Measurements from ENCODE around the gene CEACAM19. TPM values are rescaled to one million over a fixed set of nuclear protein-coding genes. Genes with fewer than 3 reads are reported as not detected.

Gene CEACAM19
- total and polyA plus RNA-seq, 9 donors, result 2.2 to 10.0 (median 5.4) TPM

DNA sequence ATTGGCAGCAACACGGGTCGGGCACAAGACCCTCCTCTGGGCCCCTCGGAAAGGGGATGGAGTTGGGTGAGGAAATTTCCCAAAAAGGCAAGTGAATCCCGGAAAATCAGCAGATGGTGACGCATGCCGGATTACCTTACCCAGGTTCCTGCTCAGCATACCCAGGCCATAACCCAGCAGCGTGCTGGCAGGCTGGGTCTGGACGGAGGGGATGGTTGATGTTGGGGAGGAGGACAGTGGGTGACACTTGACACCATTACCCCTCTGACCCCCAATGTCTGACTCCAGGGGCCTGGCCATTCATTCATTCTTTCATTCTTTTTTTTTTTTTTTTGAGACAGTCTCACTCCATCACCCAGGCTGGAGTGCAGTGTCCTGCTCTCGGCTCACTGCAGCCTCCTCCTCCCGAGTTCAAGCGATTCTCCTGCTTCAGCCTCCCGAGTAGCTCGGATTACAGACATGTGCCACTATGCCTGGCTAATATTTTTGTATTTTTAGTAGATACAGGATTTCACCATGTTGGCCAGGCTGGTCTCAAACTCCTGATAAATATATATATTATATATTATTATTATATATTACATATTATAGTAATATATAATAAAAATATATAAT lies 26.8 kb upstream of the CEACAM19 start:
- 6 to 7% (median 7%) methylated on average over 13 of the region's 13 CpGs for WGBS, 3 donors
- intact Hi-C loops (cut with DNase I), result no loop called here
- H3K27ac ChIP-seq, result peak overlapping the region; percentile 77 to 84
- no peaks in the 10 kb centered on the region for H3K27me3 ChIP-seq
- no peak for TF ChIP-seq CTCF (IDR thresholded peaks at IDR 0.05)
- no peak for TF ChIP-seq POLR2A (IDR thresholded peaks at IDR 0.05)
- TF ChIP-seq EP300 (IDR thresholded peaks at IDR 0.05), result peak; percentile 39
- peaks cover 5% of the 10 kb centered on the region for H3K4me1 ChIP-seq (ENCODE audit: insufficient read depth)
- DNase-seq, result peak in 1 of 5 donors; percentile 29
- H3K4me3 ChIP-seq, result peak overlapping the region; percentile 93
- H3K9me3 ChIP-seq, result no peaks in the 10 kb centered on the region
- no peaks in the 10 kb centered on the region for H3K36me3 ChIP-seq

GRCh38 chr19:44645407-44646048 lies 25.8 kb upstream of the CEACAM19 start:
- H3K4me1 ChIP-seq (ENCODE audit: insufficient read depth), result peaks cover 5% of the 10 kb centered on the region
- TF ChIP-seq EP300 (IDR thresholded peaks at IDR 0.05) (no peak), POLR2A (IDR thresholded peaks at IDR 0.05) (no peak), CTCF (IDR thresholded peaks at IDR 0.05) (no peak)
- no peaks in the 10 kb centered on the region for H3K9me3 ChIP-seq
- 83 to 86% (median 86%) methylated on average over 8 of the region's 8 CpGs for WGBS, 3 donors
- intact Hi-C loops (cut with DNase I), result no loop called here
- no peak overlapping the region for H3K27ac ChIP-seq
- H3K4me3 ChIP-seq, result no peak overlapping the region
- H3K36me3 ChIP-seq, result no peaks in the 10 kb centered on the region
- no peak for DNase-seq
- no peaks in the 10 kb centered on the region for H3K27me3 ChIP-seq

- DNase-seq, result no peak
- no peak for TF ChIP-seq POLR2A (IDR thresholded peaks at IDR 0.05)
- no peak for TF ChIP-seq EP300 (IDR thresholded peaks at IDR 0.05)
- no peak for TF ChIP-seq CTCF (IDR thresholded peaks at IDR 0.05)
- 94 to 98% (median 95%) methylated on average over 3 of the region's 3 CpGs for WGBS, 3 donors
- Histone ChIP-seq H3K36me3 (no peaks in the 10 kb centered on the region), H3K4me3 (no peak overlapping the region), H3K27me3 (no peaks in the 10 kb centered on the region), H3K4me1 (ENCODE audit: insufficient read depth) (peaks cover 5% of the 10 kb centered on the region), H3K9me3 (no peaks in the 10 kb centered on the region), H3K27ac (no peak overlapping the region)
- intact Hi-C loops (cut with DNase I), result no loop called here
Observed at GRCh38 chr19:44646049-44646416, 25.2 kb upstream of the CEACAM19 start.

GRCh38 chr19:44647144-44647543 lies 24.1 kb upstream of the CEACAM19 start:
- peaks cover 5% of the 10 kb centered on the region for H3K4me1 ChIP-seq (ENCODE audit: insufficient read depth)
- H3K9me3 ChIP-seq, result no peaks in the 10 kb centered on the region
- H3K27ac ChIP-seq, result no peak overlapping the region
- DNase-seq, result peak in 1 of 5 donors; percentile 32
- H3K4me3 ChIP-seq, result no peak overlapping the region
- H3K27me3 ChIP-seq, result no peaks in the 10 kb centered on the region
- intact Hi-C loops (cut with DNase I), result no loop called here
- WGBS, 3 donors, result 62 to 66% (median 64%) methylated on average over 31 of the region's 31 CpGs
- no peaks in the 10 kb centered on the region for H3K36me3 ChIP-seq
- TF ChIP-seq CTCF (IDR thresholded peaks at IDR 0.05) (no peak), POLR2A (IDR thresholded peaks at IDR 0.05) (no peak), EP300 (IDR thresholded peaks at IDR 0.05) (no peak)

All from ovary (tissue), 9 donors.